ENCODE data around the gene LCN12. TPM values are rescaled to one million over a fixed set of nuclear protein-coding genes. Genes with fewer than 3 reads are reported as not detected.

The LCN12 gene
- polyA plus RNA-seq, 1 donor from 2014 or later, result 2.9 TPM

- Histone ChIP-seq H3K9me3 (ENCODE audit: low read length) (no peaks in the 10 kb centered on the region), H3F3A (ENCODE audit: insufficient read depth, low read length, poor library complexity, severe bottlenecking) (no peaks in the 10 kb centered on the region), H3K9ac (ENCODE audit: low read length) (no peak overlapping the region), H3K36me3 (ENCODE audit: insufficient read depth, low read length) (peaks cover 6% of the 10 kb centered on the region), H2AFZ (ENCODE audit: low read depth, low read length) (no peak overlapping the region), H4K20me1 (ENCODE audit: insufficient read depth) (no peaks in the 10 kb centered on the region), H3K27me3 (ENCODE audit: insufficient read depth, low read depth, low read length) (no peaks in the 10 kb centered on the region), H3K27ac (ENCODE audit: low read length) (no peak overlapping the region), H3K9me2 (ENCODE audit: insufficient read depth, low read length) (no peaks in the 10 kb centered on the region), H3K4me3 (ENCODE audit: low read length) (no peak overlapping the region), H3K4me2 (ENCODE audit: low read length) (no peak overlapping the region), H3K79me2 (replicated peaks; ENCODE audit: insufficient read depth, low read length) (no peaks in the 10 kb centered on the region)
- no peak for TF ChIP-seq RAD21 (conservative IDR thresholded peaks at IDR 0.05)
- TF ChIP-seq EZH2 (IDR thresholded peaks at IDR 0.05; ENCODE audit: borderline replicate concordance, insufficient read depth, low read length, poor library complexity, severe bottlenecking), result no peak
- TF ChIP-seq REST (IDR thresholded peaks at IDR 0.05; ENCODE audit: borderline replicate concordance), result no peak
Measured at GRCh38 chr9:136936645-136937170, 15.4 kb upstream of the LCN12 start.

DNA sequence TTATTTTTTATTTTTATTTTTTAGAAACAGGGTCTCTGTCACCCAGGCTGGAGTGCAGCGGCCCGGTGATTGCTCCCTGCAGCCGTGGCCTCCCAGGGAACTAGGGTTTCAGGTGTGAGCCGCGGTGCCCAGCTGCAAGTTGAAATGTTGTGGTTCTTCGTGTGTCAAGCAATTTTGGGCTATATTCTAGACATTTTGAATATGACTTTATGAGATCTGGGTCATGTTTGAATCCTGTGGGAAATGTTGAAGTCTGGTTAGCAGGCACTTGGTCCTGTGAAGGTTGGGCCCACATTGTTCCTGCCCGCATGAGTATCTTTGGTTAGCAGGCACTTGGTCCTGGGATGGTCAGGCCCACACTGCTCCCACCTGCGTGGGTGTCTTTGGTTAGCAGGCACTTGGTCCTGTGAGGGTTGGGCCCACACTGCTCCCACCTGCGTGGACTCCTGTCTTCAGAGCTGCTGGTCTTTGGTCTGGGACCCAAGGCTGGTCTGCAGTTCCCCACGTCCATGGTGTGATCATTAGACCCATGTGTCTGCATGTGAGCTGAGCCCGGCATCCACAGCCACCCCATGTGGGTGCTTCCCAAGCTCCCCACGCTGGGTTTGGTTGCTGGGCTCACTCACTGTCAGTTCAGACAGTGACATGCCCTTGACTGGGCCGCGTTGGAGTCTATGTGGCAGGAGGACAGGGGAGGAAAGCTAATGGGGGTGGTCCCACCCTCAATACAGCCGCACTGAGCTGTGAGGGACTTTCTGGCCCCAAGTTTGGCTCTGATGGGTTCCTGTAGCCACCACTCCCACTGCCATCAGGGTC lies 14.7 kb upstream of the LCN12 start:
- no peaks in the 10 kb centered on the region for H3K27me3 ChIP-seq (ENCODE audit: insufficient read depth, low read depth, low read length)
- H3K9me2 ChIP-seq (ENCODE audit: insufficient read depth, low read length), result no peaks in the 10 kb centered on the region
- H3K79me2 ChIP-seq (replicated peaks; ENCODE audit: insufficient read depth, low read length), result no peaks in the 10 kb centered on the region
- TF ChIP-seq TAF1 (IDR thresholded peaks at IDR 0.05; ENCODE audit: low read depth) (no peak), EP300 (conservative IDR thresholded peaks at IDR 0.05; ENCODE audit: poor library complexity, severe bottlenecking) (no peak), SMC3 (conservative IDR thresholded peaks at IDR 0.05; ENCODE audit: poor library complexity) (no peak), POLR2AphosphoS5 (IDR thresholded peaks at IDR 0.05) (no peak), REST (IDR thresholded peaks at IDR 0.05; ENCODE audit: borderline replicate concordance) (no peak), RAD21 (conservative IDR thresholded peaks at IDR 0.05) (no peak), MXI1 (conservative IDR thresholded peaks at IDR 0.05; ENCODE audit: poor library complexity, severe bottlenecking) (no peak), EZH2 (IDR thresholded peaks at IDR 0.05; ENCODE audit: borderline replicate concordance, insufficient read depth, low read length, poor library complexity, severe bottlenecking) (no peak)
- TF ChIP-seq, protein P1, sequence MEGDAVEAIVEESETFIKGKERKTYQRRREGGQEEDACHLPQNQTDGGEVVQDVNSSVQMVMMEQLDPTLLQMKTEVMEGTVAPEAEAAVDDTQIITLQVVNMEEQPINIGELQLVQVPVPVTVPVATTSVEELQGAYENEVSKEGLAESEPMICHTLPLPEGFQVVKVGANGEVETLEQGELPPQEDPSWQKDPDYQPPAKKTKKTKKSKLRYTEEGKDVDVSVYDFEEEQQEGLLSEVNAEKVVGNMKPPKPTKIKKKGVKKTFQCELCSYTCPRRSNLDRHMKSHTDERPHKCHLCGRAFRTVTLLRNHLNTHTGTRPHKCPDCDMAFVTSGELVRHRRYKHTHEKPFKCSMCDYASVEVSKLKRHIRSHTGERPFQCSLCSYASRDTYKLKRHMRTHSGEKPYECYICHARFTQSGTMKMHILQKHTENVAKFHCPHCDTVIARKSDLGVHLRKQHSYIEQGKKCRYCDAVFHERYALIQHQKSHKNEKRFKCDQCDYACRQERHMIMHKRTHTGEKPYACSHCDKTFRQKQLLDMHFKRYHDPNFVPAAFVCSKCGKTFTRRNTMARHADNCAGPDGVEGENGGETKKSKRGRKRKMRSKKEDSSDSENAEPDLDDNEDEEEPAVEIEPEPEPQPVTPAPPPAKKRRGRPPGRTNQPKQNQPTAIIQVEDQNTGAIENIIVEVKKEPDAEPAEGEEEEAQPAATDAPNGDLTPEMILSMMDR (IDR thresholded peaks at IDR 0.05; ENCODE audit: poor library complexity, severe bottlenecking), result no peak
- H3K4me2 ChIP-seq (ENCODE audit: low read length), result no peak overlapping the region
- no peak overlapping the region for H3K27ac ChIP-seq (ENCODE audit: low read length)
- H3F3A ChIP-seq (ENCODE audit: insufficient read depth, low read length, poor library complexity, severe bottlenecking), result no peaks in the 10 kb centered on the region
- peaks cover 6% of the 10 kb centered on the region for H3K36me3 ChIP-seq (ENCODE audit: insufficient read depth, low read length)
- H4K20me1 ChIP-seq (ENCODE audit: insufficient read depth), result no peaks in the 10 kb centered on the region
- H3K9me3 ChIP-seq (ENCODE audit: low read length), result no peaks in the 10 kb centered on the region
- H2AFZ ChIP-seq (ENCODE audit: low read depth, low read length), result no peak overlapping the region
- H3K4me3 ChIP-seq (ENCODE audit: low read length), result no peak overlapping the region
- no peak overlapping the region for H3K9ac ChIP-seq (ENCODE audit: low read length)

Measured in neural cell (in vitro differentiated cells).